Effector CD4-positive, alpha-beta T cell (primary cell): ENCODE measurements around the gene MAST4.

Experiments used
- DNase-seq: peaks from one replicate; pipeline ENCODE4 v3.0.0-alpha.2; 2020

MAST4 gene

DNA sequence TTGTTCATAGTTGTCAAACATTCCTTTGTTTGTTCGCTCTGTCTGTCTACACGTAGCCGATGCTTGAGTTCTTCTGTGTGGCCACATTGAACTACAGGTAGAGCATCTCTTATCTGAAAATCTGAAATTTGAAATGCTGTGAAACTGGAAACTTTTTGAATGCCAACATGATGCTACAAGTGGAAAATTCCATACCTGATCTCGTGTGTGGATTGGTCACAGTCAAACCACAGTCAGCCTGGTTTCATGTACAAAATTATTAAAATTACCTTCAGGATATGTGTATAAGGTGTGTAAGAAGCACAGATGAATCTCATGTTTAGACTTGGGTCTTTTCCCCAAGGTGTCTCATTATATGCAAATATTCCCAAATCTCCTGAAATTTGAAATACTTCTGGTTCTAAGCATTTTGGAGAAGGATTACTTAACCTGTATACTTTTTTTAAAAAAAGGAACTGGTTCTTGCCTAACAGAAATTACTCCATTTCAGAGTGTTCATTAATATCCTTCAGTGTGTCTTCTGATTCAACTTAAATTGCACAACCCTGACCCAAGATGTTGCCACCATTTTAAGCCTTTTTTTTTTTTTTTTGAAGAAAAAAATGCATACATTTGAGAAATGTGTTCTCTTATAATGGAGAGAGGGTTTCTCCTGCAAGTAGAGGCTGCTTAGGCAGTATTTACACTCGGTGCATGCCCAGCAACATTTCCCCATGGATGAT is 254.3 kb downstream of the MAST4 start:
- DNase-seq: no peak

DNA sequence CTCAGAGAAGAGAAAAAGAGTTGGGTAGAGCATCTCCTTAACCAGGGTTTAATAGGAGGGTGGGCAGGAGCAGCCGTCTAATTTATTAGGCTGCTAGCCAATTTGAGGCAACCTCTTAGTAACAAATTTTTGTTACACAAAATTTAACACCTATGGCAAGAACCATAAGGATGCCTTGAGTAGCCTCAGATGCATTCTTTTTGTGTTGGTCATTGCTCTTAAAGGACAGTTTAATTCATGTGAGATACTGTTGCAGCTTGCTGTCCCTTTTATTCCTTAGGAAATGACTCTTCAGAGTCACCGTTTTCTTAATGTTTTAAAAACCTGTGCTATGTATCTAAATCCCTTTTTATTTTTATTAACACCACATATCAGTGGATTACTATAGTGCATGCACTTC is 255.1 kb downstream of the MAST4 start:
- DNase-seq: no peak

DNA sequence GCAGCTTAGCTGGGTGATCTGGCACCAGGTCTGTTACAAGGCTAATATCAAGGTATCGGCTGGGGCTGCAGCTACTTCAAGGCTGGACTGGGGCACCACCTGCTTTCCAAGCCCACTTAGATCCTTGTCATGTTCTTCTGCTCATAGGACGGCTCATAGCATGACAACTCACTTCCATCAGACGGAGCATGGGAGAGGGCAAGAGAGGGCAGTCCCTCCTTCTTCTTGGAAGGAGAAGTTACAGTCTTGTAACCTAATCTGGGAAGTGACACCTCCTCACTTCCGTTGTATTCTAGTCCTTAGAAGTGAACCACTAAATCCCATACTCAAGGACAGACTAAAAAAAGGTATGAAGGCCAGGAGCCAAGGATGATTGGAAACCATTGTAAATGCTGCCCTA is 258.2 kb downstream of the MAST4 start:
- no peak for DNase-seq

DNA sequence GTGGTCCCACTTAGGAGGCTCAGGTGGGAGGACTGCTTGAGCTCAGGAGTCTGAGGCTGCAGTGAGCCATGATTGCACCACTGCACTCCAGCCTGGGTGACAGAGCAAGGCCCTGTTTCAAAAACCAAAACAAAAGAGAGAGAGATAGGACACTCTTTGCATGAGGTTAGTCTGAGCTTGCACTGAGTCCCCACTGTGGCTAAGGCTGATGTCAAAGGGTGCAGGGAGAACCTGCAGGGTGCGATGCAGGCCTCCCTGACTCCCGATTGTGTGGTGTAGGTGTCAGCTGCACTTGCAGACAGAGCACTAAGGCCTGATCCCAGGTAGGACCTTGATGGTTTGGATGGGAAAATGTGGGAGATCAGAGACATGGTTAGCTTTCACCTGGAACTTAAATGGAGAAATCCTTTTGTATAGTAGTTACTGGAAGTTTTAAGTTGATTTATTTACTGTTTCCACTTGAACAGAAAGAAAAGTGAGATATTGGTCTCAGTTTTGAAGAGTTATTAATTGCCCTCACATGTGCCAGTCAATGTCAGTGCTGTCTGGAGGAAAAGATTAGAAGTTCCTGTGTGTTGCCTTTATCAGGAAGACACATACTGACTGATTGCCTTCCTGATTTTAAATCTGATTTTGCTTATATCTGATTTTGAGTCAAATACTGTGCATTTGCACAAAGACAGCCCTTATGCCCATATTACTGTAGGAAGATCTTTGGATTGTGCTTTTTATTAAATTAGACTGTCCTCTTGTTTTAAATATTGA is 260.0 kb downstream of the MAST4 start:
- DNase-seq: no peak

DNA sequence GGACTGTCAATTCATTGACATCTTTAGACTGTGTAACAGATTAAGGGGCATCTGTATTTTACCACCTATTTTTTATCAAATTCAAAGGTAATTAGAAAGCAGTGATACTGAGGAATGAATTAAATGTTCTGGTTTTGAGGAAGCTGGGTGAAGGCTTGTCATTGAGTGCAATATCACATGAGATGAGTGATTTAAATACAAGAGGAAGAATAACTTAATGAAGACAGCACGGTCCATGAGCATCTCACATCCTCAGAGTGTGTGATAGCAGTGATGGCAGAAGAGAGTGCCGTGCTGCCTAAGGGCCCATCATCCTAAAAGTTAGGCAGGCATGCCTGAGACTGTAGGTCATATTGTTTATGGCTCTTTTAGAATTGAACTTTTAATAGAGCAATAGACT is 263.3 kb downstream of the MAST4 start:
- no peak for DNase-seq

DNA sequence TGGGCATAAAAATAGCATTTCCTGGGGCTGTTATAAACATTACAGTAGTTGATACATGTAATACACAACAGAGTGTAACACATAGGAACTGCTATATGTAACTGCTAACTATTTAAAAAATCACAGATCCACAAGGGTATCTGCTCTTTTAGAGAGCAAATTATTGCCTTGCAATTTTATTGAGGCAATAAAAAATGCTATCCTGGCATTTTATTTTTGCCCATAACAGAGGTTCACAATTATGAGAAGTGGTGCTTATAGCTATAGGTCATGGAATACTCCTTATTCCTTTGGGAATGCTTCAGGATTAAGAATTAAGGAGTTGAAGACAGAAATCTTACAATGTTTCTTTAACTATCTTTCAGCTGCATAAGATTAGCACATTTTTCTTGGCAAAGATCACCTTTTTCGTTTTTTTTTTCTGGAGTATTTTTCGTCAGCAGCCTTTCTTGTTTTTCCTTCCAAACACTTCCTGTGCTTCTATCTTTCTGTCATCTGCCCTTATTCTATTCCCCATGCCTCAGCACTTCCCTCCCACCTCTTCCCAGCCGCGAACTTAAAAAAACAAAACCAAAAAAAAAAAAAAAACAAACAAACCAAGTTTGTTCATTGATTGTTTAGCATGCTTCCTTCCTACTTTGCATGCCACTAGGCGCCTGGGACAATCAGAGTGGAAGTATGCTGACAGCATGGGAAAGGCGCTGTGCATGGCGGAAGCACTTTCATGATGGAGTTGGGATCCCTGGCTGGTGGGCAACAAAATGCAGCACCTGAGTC is 264.2 kb downstream of the MAST4 start:
- no peak for DNase-seq

DNA sequence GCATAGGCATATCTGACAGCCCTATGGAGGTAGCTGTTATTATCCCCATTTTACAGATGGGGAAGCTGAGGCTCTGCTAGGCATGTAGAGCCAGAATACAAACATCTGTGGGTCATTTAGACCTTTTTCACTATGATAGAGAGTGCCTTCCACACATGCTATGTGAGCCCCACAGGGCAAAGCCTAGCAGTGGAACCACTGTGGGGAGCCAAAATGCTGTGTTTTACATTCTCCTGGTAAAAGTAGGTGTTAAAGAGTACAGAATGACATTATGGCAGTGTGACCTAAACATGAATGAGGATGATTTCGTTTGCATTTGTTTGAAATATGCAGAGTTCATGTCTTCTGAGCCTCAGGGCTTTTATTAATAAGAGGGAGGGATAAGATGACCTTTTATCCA is 265.2 kb downstream of the MAST4 start:
- no peak for DNase-seq

DNA sequence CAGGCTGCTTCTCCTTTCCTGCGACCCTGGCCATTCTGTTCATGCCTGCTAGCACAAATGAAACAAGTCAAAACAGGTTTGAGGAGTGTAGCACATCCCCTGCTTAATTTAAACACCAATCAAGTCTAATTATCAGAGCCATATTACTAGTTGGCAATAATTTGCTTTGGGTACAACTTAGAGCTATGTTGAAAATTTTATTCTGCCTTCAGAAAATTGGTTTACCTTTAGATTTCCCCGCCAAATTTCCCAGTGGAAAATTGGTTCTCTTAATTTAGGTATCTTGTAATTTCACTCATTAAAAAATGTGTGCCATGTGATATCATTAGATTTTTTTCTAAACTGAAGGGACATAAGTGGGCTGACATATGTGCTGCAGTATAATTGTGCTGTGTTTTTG is 265.8 kb downstream of the MAST4 start:
- no peak for DNase-seq

DNA sequence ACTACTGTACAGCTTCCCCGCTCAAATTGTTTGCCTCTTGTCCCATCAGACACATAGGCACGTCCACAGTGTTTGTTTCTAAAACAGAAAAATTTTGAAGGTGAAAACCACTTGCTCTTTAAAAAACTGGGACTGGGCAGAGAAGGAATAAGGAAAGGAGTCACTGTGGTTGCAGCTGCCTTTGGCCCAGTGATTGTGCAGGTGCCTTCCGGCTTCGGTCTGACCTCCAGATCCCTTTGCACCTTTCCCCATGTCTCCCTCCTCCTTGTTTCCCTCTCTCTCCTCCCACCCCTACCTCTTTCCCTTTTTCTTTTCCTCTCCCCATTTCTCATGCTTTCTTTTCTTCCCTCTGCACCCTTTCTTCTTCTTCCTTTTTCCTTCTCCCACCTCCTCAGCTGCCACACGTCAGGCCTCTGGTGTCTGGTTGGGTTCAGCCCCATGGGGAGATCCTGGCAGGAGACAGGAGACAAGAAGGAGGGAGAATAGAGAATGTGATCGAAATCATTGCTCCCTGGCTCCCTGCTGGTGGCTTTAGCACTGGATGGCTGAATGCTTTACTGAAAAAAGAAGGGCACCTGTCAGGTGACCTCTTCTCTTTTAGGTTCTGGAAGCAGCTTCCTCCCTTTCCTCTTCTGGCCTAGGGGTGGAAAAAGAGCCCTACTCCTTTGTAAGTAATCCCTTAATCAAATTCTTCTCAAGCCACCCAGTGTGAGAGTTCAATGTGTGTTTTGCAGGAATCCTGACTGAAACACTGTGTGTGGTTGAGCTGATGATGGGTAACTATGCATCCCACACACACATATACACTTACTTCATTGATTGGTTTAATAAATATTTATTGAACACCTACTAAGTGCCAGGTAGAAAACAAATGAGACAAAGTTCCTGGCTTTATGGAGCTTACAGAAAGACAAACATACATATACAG is 267.3 kb downstream of the MAST4 start:
- no peak for DNase-seq

DNA sequence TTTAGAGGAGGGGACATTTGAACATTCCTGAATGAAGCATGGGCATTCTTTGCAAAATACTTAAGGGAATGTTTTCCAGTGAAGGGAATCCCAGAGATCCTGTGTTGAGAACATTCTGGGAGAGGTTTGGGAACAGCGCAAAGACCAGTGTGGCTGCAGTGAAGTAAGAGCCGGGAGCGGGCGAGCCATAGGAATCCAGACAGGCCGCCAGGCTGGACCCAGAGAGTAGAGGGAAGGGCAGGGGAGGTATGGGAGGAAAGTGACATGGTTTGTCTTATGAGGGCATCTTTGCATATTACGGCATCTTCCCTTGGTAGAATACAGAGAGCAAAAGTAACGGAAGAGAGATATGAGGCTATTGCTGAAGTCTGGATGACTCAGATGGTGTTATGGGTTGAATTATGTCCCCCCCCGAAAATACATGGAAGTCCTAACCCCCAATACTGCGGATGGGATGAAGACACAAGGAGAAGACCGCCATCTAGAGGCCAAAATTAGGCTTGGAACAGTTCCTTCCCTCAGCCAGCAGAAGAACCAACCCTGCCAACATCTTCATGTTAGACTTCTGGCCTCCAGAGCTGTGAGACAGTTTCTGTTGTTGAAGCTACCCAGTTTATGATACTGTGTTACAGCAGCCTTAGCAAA is 268.2 kb downstream of the MAST4 start:
- DNase-seq: no peak

DNA sequence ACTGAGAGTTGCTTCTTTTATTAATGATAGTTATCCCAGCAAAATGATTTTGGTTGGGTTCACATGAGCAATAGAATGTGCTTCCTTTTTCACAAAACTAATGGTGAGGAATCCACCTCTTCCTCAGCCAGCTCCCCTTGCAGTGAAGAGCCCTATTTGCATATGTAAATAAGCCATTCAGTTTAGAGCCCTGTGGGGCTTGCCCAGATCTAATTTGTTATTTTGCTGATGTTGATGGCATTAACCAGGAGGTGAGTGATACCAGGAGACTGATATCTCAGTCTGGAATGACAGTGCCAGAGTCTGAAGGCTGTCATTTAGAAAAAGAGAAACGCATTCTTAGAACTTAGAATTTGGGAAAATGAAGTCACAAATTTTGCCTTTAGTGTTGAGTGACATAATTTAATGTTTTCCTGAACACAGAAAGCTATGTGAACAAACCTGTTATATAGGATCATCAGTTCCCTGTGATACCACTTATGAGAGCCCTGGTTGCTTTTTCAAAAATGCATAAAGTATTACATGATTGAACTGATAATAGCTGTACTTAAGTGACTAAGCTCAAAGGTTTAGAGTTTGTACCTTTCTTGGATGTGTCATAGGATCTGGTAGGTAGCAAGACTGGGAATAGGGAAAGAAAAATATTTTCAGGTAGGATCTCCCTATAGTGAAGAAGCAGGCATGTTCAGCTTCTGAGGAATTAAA is 271.6 kb downstream of the MAST4 start:
- no peak for DNase-seq

DNA sequence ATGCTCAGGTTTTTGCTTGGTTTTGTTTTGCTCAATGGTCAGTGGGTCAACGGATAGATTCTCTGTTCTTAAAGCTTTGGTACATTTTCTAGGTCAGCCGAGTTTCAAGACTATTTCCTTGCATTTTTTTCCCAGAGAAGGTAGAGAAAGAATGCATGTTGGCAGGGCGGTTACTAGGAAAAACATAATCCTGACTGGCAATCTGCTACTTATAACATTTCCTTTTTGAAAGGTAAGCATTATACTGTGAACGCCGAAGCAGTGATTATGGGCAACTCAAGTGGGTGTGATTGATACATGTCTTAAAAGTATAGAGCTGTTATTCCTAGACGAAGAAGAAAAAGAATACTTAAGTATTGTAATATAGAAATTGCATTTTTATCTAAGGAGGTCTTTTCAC is 273.2 kb downstream of the MAST4 start:
- no peak for DNase-seq

DNA sequence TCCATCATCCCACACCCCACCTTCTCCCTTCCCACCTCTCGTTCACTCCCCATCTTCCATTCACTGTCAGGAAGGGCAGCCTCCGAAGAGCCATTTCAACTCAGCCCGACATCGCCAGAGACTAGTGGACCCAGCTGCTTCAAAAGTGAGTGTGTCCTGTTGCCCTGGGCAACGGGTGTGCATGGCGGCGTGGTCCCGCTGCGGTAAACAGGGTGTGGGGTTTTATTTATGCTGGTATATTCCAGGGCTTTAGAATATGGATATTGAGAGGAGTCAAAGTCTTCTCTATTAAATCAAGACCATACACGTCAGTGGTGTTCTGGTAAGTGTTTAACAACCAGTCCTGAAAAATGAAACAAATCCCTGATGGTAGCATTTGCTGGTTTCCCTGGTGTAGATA is 274.5 kb downstream of the MAST4 start:
- DNase-seq: no peak

DNA sequence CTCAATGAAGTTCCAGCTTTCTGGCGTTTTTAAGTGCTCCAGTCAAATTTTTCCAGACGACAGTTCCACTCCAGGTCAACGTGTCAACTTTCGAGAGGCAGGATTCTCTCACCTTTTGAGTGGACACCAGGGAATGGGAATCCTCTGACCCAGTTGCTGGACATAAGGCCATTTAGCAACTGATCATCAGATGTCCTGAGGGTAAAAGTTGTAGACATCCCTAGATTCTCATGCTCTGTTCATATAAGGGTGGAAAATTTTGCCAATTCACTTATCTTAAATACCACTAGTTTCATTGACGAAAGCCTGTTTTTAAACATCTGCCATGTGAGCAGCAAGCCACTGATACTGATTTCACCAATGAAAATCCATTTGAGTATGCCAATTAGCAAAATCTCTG is 275.5 kb downstream of the MAST4 start:
- DNase-seq: no peak

DNA sequence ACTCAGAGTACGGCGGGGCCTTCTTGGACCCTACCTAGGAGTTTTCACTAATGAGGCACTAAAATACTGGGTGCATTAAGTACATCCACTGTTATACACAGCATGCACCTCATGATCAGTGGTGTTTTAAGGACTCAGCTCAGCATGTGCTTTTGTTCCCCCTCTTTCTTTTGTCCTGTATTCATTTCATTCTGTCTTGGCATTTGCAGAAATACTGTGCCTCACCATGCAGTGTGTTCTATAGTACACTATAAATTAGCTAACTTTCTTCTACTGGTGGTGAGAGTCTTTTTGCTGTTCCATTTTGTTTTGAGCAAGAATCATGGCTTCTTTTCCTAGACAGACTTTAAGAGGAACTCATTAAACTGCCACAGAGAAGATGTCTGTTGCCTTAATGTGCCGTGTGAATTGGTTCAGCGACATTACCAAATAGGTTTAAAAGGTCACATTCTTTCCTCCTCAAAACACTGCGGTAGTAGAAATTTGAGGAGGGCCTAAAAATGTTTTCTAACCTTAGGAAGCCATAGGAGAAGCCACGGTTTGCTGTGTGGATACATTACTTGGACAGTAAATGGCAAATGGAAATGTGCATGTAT is 276.6 kb downstream of the MAST4 start:
- no peak for DNase-seq

DNA sequence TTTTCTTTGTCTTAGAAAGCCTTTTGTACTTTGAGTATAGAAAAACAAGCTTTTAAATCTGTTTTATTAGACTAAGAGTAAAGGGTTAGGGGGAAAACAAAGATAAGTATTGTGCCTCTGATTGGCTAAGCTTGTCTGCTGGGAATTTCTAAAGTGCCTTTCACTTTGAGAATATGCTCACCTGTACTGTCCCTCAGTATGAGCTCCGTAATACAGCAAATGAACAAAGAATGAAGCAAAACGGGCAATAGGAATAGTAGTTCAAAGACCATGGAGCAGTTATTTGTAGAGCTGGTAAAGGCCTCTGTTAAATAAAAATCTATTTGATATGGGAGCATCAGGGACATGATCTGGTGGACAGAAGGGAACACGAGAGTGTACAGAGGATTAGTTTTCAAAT is 277.8 kb downstream of the MAST4 start:
- DNase-seq: no peak

DNA sequence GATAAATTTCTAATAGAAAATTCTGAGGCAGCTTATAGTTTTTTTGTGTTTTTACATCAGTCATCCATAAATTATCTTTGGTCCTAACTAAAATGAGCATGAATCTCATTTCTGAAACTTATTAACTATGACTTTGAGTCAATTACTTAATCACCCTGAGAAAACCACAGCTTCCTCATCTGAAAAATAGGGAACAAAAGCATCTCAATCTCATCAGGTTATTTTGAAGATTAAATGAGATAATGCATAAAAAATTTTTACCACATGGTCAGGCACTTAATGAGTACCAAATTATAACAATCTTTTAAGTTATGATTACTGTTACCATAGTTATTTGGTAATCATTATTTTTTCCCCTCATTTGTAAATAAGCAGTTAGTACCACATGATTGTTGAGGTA is 279.1 kb downstream of the MAST4 start:
- DNase-seq: no peak

DNA sequence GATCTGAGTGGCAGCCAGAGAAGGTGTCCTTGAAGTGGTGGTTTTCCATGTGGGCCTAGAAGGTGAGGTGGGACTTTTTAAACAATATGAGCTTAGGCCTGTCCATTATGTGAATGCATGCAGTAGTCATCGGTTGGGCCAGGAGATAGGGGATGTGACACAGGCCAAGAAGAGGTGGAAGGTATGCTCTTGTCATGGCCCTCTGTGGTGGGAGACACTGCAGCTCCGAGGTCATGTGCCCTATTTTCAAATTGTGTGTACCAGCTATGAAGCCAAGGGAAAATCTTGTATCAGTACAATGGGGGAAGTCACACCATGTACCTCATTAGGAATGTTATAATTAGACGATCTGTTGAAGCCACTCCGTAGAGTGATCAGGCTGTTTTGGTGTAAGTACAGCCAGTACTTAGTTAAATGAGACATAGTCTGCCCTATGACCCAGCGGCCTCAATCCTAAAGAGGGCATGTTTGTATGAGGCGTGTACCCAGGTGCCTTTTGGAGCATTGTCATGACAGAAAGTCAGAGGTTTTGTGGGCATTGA is 280.1 kb downstream of the MAST4 start:
- DNase-seq: no peak

DNA sequence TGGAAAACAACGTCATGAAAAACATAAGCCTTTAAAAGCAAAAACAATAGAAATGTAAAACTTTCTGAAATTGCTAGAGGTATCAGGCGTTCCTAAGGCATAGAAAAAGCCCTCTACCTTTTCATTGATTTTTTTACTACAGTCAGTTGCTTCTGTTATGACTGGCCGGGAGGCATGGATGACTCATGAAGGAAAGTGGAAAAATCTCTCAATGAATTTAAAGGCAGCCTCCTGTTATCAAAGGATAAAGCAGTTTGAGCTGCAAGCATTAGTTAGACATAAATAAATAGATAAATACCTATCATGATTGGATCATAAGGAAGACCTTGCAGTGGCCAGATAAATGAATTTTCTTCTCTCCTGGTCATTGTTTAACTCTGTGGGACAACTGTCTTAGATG is 281.6 kb downstream of the MAST4 start:
- no peak for DNase-seq

DNA sequence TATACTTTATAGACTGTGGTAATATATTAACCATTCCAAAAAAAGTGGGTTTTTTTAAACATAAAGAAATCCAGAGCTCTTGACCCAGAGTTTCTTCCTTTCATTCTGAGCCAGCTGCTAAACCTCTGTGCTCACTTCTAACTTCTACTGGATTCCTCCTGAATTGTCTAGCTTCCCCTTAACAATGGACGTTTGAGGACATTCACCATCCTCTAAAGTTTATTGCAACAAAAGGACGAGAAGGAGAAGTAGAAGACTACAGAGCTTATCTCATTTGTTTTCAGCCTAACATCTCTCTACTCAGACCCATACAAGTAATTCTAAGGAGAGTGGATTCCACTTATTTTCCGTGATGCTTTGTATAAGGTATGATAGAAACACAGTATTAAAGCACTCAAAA is 284.2 kb downstream of the MAST4 start:
- no peak for DNase-seq
